CD4-positive, alpha-beta T cell (primary cell): ENCODE measurements around the gene DPP3. TPM values are rescaled to one million over a fixed set of nuclear protein-coding genes. Genes with fewer than 3 reads are reported as not detected.

Experiments used
- ATAC-seq: fragments of 200-7000 bp; cut with Tn5 transposase; one replicate; pipeline ENCODE4 v1.10.0; 2022; ENCODE audit warnings: mild to moderate bottlenecking; ENCODE audit not compliant: poor library complexity
- CTCF ChIA-PET: fragments of 350-600 bp; sonication (Branson Sonifier 250); formaldehyde crosslinking; loops from one replicate; lab custom pipeline; 2021; ENCODE audit warnings: antibody characterized with exemption, inconsistent platforms; lab: Charles Lee
- POLR2A ChIA-PET: fragments of 350-600 bp; sonication (Branson Sonifier 250); formaldehyde crosslinking; loops from one replicate; lab custom pipeline; 2021; ENCODE audit warnings: antibody characterized with exemption, inconsistent platforms; lab: Charles Lee
- DNase-seq, 14 experiments: peaks; one replicate each; pipeline ENCODE4 v3.0.0-alpha.2; 2013 to 2020; ENCODE audit warnings: mixed read lengths in 2 of 14
- H3K27ac ChIP-seq, 2 donors: one replicate each; pipeline versions ENCODE4 v1.5.1 to v1.7.0; 2013; ENCODE audit warnings: low read length in 2 of 2, low read depth in 1 of 2, mild to moderate bottlenecking in 1 of 2
- H3K27me3 ChIP-seq, 2 experiments: 1 replicate in 1 of 2; 2 replicates in 1 of 2; pipeline versions ENCODE4 v1.6.1 to v1.7.0; 2013; ENCODE audit warnings: low read length in 2 of 2, control low read depth in 1 of 2, mild to moderate bottlenecking in 1 of 2, moderate library complexity in 1 of 2; ENCODE audit not compliant: insufficient read depth in 2 of 2, control insufficient read depth in 1 of 2
- H3K36me3 ChIP-seq: one replicate; pipeline ENCODE4 v1.6.1; 2013; ENCODE audit warnings: low read length, control low read depth; ENCODE audit not compliant: insufficient read depth
- H3K4me1 ChIP-seq: one replicate; pipeline ENCODE4 v1.6.1; 2013; ENCODE audit warnings: low read length, control low read depth; ENCODE audit not compliant: insufficient read depth
- H3K4me3 ChIP-seq: one replicate; pipeline ENCODE4 v1.5.1; 2013; ENCODE audit warnings: mild to moderate bottlenecking, low read length, moderate library complexity
- H3K9me3 ChIP-seq, 2 experiments: 1 replicate in 1 of 2; 2 replicates in 1 of 2; pipeline versions ENCODE4 v1.6.1 to v1.7.0; 2013; ENCODE audit warnings: low read length in 2 of 2, mild to moderate bottlenecking in 2 of 2, control low read depth in 1 of 2, moderate library complexity in 1 of 2; ENCODE audit not compliant: control insufficient read depth in 1 of 2, insufficient read depth in 1 of 2
- H3K27ac Mint-ChIP-seq: one replicate; pipeline ENCODE4 v1.8.0; 2020; ENCODE audit warnings: mixed read lengths
- H3K27me3 Mint-ChIP-seq: one replicate; pipeline ENCODE4 v1.8.0; 2021; ENCODE audit warnings: mixed read lengths
- H3K36me3 Mint-ChIP-seq: one replicate; pipeline ENCODE4 v1.8.0; 2021; ENCODE audit warnings: low read depth, mixed read lengths
- H3K4me1 Mint-ChIP-seq: one replicate; pipeline ENCODE4 v1.8.0; 2021; ENCODE audit warnings: low read depth, mixed read lengths
- H3K4me3 Mint-ChIP-seq: one replicate; pipeline ENCODE4 v1.8.0; 2020; ENCODE audit warnings: mild to moderate bottlenecking, mixed read lengths
- H3K9me3 Mint-ChIP-seq: one replicate; pipeline ENCODE4 v1.8.0; 2020; ENCODE audit warnings: mixed read lengths
- intact Hi-C, 2 experiments: fragments of 100-400 bp; cut with DNase I in 1 of 2; cut with micrococcal nuclease in 1 of 2; formaldehyde crosslinking; loops; one replicate each; pipeline versions ENCODE4 v1.15.1 to v1.9.0; 2023 to 2025; cut with DNase I, micrococcal nuclease
- total RNA-seq, 174 experiments: library from RNA in 2 of 174; stranded (reverse) in 2 of 174; gene quantifications; one replicate each; pipeline ENCODE4 v1.2.3 and lab custom pipeline; 2021 to 2026
- TF ChIP-seq, protein P1 (sequence below): fragments of 200-600 bp; IDR thresholded peaks from one replicate; pipeline ENCODE4 v1.8.0; 2022; ENCODE audit warnings: antibody characterized with exemption, mild to moderate bottlenecking

Gene DPP3
- total RNA-seq, 2 experiments from 2014 or later, result 16.9 to 17.7 TPM

- ChIA-PET POLR2A (interaction anchor here (1.1 kb wide), 1 partner anchor 8 kb away, joined by 5 read pairs; the partner anchor contains the start of gene DPP3), CTCF (interaction anchor here (0.7 kb wide), 1 partner anchor 32 kb away, joined by 3 read pairs; the partner anchor contains the start of gene MRPL11)
- ATAC-seq (no peak), DNase-seq (no peak)
- Mint-ChIP-seq H3K9me3 (no peaks in the 10 kb centered on the region), H3K4me3 (peak overlapping the region; percentile 48), H3K4me1 (peaks cover 18% of the 10 kb centered on the region), H3K27me3 (no peaks in the 10 kb centered on the region), H3K27ac (no peak overlapping the region), H3K36me3 (peaks cover 22% of the 10 kb centered on the region)
- Histone ChIP-seq H3K4me1 (peaks cover 19% of the 10 kb centered on the region), H3K4me3 (no peak overlapping the region), H3K9me3 (no peaks in the 10 kb centered on the region), H3K27ac (no peak overlapping the region), H3K36me3 (peaks cover 30% of the 10 kb centered on the region), H3K27me3 (no peaks in the 10 kb centered on the region)
- TF ChIP-seq, protein P1, sequence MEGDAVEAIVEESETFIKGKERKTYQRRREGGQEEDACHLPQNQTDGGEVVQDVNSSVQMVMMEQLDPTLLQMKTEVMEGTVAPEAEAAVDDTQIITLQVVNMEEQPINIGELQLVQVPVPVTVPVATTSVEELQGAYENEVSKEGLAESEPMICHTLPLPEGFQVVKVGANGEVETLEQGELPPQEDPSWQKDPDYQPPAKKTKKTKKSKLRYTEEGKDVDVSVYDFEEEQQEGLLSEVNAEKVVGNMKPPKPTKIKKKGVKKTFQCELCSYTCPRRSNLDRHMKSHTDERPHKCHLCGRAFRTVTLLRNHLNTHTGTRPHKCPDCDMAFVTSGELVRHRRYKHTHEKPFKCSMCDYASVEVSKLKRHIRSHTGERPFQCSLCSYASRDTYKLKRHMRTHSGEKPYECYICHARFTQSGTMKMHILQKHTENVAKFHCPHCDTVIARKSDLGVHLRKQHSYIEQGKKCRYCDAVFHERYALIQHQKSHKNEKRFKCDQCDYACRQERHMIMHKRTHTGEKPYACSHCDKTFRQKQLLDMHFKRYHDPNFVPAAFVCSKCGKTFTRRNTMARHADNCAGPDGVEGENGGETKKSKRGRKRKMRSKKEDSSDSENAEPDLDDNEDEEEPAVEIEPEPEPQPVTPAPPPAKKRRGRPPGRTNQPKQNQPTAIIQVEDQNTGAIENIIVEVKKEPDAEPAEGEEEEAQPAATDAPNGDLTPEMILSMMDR, result no peak
- intact Hi-C loops, result loop anchor here in 1 of 2 experiments (5.0 kb wide), 1 partner anchor 121 kb away; the partner anchor contains the start of genes CCDC87 and CCS
These were observed 9.1 kb upstream of the DPP3 start for GRCh38 chr11:66471142-66471541.

- no peaks in the 10 kb centered on the region for H3K9me3 Mint-ChIP-seq
- no peaks in the 10 kb centered on the region for H3K9me3 ChIP-seq
- no peak overlapping the region for H3K27ac Mint-ChIP-seq
- H3K4me3 ChIP-seq, result no peak overlapping the region
- no peak overlapping the region for H3K27ac ChIP-seq
- H3K4me1 Mint-ChIP-seq, result peaks cover 19% of the 10 kb centered on the region
- H3K4me1 ChIP-seq, result peaks cover 15% of the 10 kb centered on the region
- H3K4me3 Mint-ChIP-seq, result no peak overlapping the region
- H3K36me3 ChIP-seq, result peaks cover 30% of the 10 kb centered on the region
- TF ChIP-seq, protein P1, result no peak
- no peak for ATAC-seq
- DNase-seq, result no peak
- intact Hi-C loops, result loop anchor here in 1 of 2 experiments (5.0 kb wide), 1 partner anchor 120 kb away; the partner anchor contains the start of genes CCDC87 and CCS
- H3K27me3 ChIP-seq, result no peaks in the 10 kb centered on the region
- CTCF ChIA-PET, result interaction anchor here (0.7 kb wide), 1 partner anchor 33 kb away, joined by 3 read pairs; the partner anchor contains the start of gene MRPL11
- no peaks in the 10 kb centered on the region for H3K27me3 Mint-ChIP-seq
- H3K36me3 Mint-ChIP-seq, result peaks cover 26% of the 10 kb centered on the region
- POLR2A ChIA-PET, result no interaction called here
These were observed 8.2 kb upstream of the DPP3 start for GRCh38 chr11:66472054-66472453.

DNA sequence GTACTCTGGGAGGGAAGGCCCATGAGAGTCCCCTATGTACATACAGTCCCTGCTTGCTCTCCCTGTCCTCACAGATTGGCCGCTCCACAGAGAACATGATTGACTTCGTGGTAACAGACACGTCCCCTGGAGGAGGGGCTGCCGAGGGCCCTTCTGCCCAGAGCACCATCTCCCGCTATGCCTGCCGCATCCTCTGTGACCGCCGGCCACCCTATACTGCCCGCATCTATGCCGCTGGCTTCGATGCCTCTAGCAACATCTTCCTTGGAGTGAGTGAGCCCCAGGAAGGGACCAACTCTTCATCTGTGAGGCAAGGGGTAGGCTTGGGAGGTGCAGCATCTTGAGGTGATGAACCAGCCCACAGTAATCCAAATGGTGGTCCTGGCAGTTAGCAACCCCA lies 7.1 kb upstream of the DPP3 start:
- intact Hi-C loops, result loop anchor here in 1 of 2 experiments (5.0 kb wide), 1 partner anchor 119 kb away; the partner anchor contains the start of genes CCDC87 and CCS
- peaks cover 5% of the 10 kb centered on the region for H3K4me1 ChIP-seq
- no peak for DNase-seq
- POLR2A ChIA-PET, result no interaction called here
- peaks cover 30% of the 10 kb centered on the region for H3K36me3 ChIP-seq
- H3K4me1 Mint-ChIP-seq, result peaks cover 14% of the 10 kb centered on the region
- no peak overlapping the region for H3K27ac Mint-ChIP-seq
- H3K9me3 ChIP-seq, result no peaks in the 10 kb centered on the region
- TF ChIP-seq, protein P1, result no peak
- H3K9me3 Mint-ChIP-seq, result no peaks in the 10 kb centered on the region
- H3K27me3 Mint-ChIP-seq, result no peaks in the 10 kb centered on the region
- no peak overlapping the region for H3K4me3 ChIP-seq
- CTCF ChIA-PET, result no interaction called here
- H3K27me3 ChIP-seq, result no peaks in the 10 kb centered on the region
- H3K4me3 Mint-ChIP-seq, result no peak overlapping the region
- ATAC-seq, result no peak
- peaks cover 26% of the 10 kb centered on the region for H3K36me3 Mint-ChIP-seq
- no peak overlapping the region for H3K27ac ChIP-seq
